Prostate gland (tissue), 2 donors: ENCODE data around the gene PLCB2. TPM values are rescaled to one million over a fixed set of nuclear protein-coding genes. Genes with fewer than 3 reads are reported as not detected.

ENCODE experiments used
- DNase-seq: peaks from one replicate; pipeline ENCODE4 v3.0.0-alpha.2; 2019; ENCODE audit warnings: low spot score
- H3K27ac ChIP-seq, 2 donors: fragments of 200-600 bp; sonication (generic); 2 replicates each; pipeline ENCODE4 v1.5.1; 2017 to 2019
- H3K27me3 ChIP-seq: fragments of 200-600 bp; sonication (generic); replicated peaks from 2 replicates; pipeline ENCODE4 v1.5.1; 2019; ENCODE audit not compliant: insufficient read depth
- H3K36me3 ChIP-seq, 2 donors: fragments of 200-600 bp; sonication (generic); 1 replicate in 1 of 2; 2 replicates in 1 of 2; pipeline versions ENCODE4 v1.5.1 to v1.8.1; 2017 to 2019
- H3K4me1 ChIP-seq: fragments of 200-600 bp; sonication (generic); replicated peaks from 2 replicates; pipeline ENCODE4 v1.5.1; 2019
- H3K4me3 ChIP-seq, 2 donors: fragments of 200-600 bp; sonication (generic); 2 replicates each; pipeline ENCODE4 v1.5.1; 2017 to 2019
- H3K9me3 ChIP-seq: fragments of 200-600 bp; sonication (generic); 2 replicates; pipeline ENCODE4 v1.5.1; 2017
- POLR2A ChIP-seq: fragments of 450-650 bp; IDR thresholded peaks from one replicate; pipeline ENCODE4 v1.6.1; 2016; ENCODE audit warnings: antibody characterized with exemption, mild to moderate bottlenecking
- POLR2AphosphoS5 ChIP-seq: sonication (generic); formaldehyde crosslinking; IDR thresholded peaks from one replicate; pipeline ENCODE4 v1.6.1; 2017; ENCODE audit warnings: antibody characterized with exemption
- WGBS: methylation state at CpG from one replicate; pipeline ENCODE4 v1.1.5; 2018; 5-methylcytosine and 5-hydroxymethylcytosine counted together
- intact Hi-C: fragments of 100-400 bp; cut with DNase I; formaldehyde crosslinking; loops from one replicate; pipeline ENCODE4 v1.14.2; 2022
- total RNA-seq, 2 donors: library from RNA; depleted of rRNA; stranded (reverse); fragments of >200 nt; gene quantifications; one replicate each; pipeline ENCODE4 v1.1.0, GENCODE V29; 2016
- TF ChIP-seq, protein P1 (sequence below), 4 experiments: fragments of 200-600 bp in 2 of 4; fragments of 450-650 bp in 2 of 4; sonication (generic) in 2 of 4; IDR thresholded peaks; 1 replicate in 3 of 4; 2 replicates in 1 of 4; pipeline ENCODE4 v1.5.1; 2016 to 2019; ENCODE audit warnings: antibody characterized with exemption in 4 of 4, mild to moderate bottlenecking in 2 of 4, moderate library complexity in 2 of 4

The PLCB2 gene, protein sequence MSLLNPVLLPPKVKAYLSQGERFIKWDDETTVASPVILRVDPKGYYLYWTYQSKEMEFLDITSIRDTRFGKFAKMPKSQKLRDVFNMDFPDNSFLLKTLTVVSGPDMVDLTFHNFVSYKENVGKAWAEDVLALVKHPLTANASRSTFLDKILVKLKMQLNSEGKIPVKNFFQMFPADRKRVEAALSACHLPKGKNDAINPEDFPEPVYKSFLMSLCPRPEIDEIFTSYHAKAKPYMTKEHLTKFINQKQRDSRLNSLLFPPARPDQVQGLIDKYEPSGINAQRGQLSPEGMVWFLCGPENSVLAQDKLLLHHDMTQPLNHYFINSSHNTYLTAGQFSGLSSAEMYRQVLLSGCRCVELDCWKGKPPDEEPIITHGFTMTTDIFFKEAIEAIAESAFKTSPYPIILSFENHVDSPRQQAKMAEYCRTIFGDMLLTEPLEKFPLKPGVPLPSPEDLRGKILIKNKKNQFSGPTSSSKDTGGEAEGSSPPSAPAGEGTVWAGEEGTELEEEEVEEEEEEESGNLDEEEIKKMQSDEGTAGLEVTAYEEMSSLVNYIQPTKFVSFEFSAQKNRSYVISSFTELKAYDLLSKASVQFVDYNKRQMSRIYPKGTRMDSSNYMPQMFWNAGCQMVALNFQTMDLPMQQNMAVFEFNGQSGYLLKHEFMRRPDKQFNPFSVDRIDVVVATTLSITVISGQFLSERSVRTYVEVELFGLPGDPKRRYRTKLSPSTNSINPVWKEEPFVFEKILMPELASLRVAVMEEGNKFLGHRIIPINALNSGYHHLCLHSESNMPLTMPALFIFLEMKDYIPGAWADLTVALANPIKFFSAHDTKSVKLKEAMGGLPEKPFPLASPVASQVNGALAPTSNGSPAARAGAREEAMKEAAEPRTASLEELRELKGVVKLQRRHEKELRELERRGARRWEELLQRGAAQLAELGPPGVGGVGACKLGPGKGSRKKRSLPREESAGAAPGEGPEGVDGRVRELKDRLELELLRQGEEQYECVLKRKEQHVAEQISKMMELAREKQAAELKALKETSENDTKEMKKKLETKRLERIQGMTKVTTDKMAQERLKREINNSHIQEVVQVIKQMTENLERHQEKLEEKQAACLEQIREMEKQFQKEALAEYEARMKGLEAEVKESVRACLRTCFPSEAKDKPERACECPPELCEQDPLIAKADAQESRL
- 10 to 100 TPM in 1 of 2 donors, 1 to 10 TPM in 1; 1.5 to 13.0 TPM for total RNA-seq

DNA sequence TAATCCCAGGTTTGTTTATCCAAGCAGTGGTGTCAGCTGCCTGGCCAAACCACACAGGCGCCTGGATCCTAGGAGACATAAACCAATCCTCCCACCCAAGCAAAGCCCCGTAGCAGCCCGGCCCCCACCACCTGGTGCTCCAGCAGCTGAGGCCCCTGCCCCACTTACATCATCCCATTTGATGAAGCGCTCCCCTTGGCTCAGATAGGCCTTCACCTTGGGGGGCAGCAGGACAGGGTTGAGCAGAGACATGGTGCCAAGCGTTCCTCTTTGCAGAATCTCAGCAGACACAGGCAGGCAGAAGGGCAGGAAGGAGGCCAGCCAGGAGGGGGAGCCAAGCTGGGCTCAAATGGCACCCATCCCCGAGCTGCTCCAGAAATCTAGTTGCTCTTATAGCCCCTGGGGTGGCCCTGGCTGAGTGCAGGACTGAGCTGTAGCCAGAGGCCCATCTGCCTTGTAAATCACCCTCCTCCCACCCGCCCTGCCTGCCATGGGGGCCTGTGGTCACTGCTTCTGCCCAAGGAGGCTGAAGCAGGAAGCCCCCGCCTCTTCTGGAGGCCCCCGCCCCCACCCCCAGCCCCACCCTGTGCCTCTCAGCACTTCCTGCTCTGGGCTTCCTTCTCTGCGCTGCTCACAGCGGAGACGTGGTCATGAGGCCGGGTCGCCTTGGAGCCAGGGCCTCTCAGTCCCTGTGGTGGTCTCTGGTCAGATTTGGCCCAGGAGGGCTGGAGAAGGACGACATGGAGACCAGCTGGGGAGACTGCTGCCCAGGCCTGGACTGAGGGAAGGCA is at the start of gene PLCB2:
Gene PLCB2, minus strand, starts transcription at position 515 of the 791 bp plus-strand sequence. Its CDS starts 263 bp downstream, at position 252.
- 55% methylated on average over 10 of the region's 15 CpGs for WGBS
- intact Hi-C loops: no loop called here
- DNase-seq: no peak
- TF ChIP-seq POLR2A (no peak), POLR2AphosphoS5 (no peak)
- TF ChIP-seq, protein P1, sequence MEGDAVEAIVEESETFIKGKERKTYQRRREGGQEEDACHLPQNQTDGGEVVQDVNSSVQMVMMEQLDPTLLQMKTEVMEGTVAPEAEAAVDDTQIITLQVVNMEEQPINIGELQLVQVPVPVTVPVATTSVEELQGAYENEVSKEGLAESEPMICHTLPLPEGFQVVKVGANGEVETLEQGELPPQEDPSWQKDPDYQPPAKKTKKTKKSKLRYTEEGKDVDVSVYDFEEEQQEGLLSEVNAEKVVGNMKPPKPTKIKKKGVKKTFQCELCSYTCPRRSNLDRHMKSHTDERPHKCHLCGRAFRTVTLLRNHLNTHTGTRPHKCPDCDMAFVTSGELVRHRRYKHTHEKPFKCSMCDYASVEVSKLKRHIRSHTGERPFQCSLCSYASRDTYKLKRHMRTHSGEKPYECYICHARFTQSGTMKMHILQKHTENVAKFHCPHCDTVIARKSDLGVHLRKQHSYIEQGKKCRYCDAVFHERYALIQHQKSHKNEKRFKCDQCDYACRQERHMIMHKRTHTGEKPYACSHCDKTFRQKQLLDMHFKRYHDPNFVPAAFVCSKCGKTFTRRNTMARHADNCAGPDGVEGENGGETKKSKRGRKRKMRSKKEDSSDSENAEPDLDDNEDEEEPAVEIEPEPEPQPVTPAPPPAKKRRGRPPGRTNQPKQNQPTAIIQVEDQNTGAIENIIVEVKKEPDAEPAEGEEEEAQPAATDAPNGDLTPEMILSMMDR (IDR thresholded peaks at IDR 0.05): no peak
- Histone ChIP-seq H3K36me3 (no peaks in the 10 kb centered on the region), H3K4me3 (peak within 1 kb of the TSS in 1 of 2 donors; percentile 2), H3K27me3 (no peaks in the 10 kb centered on the region), H3K4me1 (no peaks in the 10 kb centered on the region), H3K9me3 (no peaks in the 10 kb centered on the region), H3K27ac (no peak within 1 kb of the TSS)

DNA sequence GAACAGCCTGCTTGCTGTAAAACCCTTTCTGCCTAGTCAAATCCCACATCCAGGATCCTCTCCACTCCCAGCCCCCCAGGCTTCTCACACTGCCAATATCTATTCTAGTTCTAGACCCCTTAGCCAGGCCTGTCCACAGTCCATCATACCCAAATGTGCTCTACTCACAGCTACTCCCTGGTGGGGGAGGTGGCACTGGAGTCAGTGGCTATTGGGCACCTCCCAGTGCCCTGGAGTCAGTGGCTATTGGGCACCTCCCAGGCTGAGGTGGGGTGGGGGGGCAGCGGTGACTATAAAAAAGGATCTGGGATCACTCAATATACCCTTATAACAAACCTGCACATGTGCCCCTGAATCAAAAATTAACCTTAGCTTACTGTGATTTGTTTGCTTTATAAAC is 49.5 kb upstream of the PLCB2 start:
- TF ChIP-seq POLR2AphosphoS5 (no peak), POLR2A (no peak)
- TF ChIP-seq, protein P1 (IDR thresholded peaks at IDR 0.05): no peak
- WGBS: 67% methylated on average over 1 of the region's 1 CpG
- H3K4me3 ChIP-seq: no peak overlapping the region

DNA sequence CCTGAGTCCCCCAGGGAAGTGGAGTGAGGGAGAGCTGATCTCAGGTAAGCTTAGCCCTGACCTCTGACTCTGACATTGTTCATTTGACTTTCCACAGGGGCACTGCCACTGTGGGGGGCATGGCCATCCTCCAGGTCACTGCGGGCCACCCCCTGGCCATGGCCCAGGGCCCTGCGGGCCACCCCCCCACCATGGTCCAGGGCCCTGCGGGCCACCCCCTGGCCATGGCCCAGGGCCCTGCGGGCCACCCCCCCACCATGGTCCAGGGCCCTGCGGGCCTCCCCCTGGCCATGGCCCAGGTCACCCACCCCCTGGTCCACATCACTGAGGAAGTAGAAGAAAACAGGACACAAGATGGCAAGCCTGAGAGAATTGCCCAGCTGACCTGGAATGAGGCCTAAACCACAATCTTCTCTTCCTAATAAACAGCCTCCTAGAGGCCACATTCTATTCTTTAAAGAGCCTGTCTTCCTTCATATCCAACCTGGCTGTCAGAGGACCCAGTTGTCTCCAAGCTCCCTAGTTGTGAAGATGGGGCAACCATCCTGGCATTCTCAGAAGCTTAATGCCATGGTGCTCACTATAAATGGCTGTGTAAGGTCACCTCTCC is 48.3 kb upstream of the PLCB2 start:
- intact Hi-C loops: loop anchor here (5.0 kb wide), 1 partner anchor 34 kb away; the partner anchor contains the start of gene INAFM2
- no peaks in the 10 kb centered on the region for H3K36me3 ChIP-seq
- no peaks in the 10 kb centered on the region for H3K27me3 ChIP-seq
- H3K4me1 ChIP-seq: peaks cover 4% of the 10 kb centered on the region
- H3K9me3 ChIP-seq: no peaks in the 10 kb centered on the region
- TF ChIP-seq POLR2A: no peak
- no peak overlapping the region for H3K27ac ChIP-seq
- no peak overlapping the region for H3K4me3 ChIP-seq
- WGBS: 97% methylated on average over 4 of the region's 5 CpGs
- no peak for DNase-seq

More for the DNA sequence above, 49.5 kb upstream of the PLCB2 start:
- no peaks in the 10 kb centered on the region for H3K27me3 ChIP-seq
- intact Hi-C loops: loop anchor here (5.0 kb wide), 1 partner anchor 35 kb away; the partner anchor contains the start of gene INAFM2
- no peak for DNase-seq
- peaks cover 4% of the 10 kb centered on the region for H3K4me1 ChIP-seq
- H3K36me3 ChIP-seq: no peaks in the 10 kb centered on the region
- no peaks in the 10 kb centered on the region for H3K9me3 ChIP-seq
- H3K27ac ChIP-seq: no peak overlapping the region

DNA sequence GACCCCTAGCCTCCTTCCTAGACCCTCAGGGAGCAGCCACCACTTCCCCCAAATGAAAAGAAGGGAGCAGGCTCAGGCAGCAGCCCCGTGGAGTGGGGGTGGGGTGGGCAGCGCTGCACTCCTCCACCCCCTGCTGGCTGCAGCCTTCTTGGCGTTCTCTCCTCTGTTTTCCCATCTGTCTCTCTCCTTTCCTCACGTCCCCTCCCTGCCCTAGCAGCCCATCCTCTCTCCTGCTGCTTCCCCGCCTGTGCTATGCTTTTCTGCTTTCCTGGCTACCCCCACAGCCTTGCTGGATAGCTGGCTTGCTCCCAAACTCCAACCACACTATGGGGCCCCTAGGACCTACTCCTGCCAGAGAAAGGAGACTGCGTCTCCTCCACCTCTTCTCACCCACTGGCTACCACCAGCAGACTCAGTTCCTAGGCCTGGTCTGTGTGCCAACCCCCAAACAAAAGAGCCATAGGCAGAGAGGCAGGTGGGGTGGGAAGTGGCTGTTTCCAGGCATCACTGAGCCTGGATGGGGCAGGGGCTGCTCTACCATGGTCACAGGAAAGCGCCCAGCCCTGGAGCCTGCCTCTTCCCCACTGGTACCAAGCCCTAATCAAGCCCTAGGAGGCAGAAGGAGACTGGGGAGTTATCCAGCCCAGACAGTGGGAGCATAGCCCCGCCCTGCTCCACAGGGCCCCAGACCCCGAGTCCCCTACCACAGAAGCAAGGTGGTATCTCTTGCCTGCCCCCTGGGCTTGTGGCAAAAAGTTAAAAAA is 46.9 kb upstream of the PLCB2 start:
- no peaks in the 10 kb centered on the region for H3K9me3 ChIP-seq
- intact Hi-C loops: loop anchor here (5.0 kb wide), 1 partner anchor 32 kb away; the partner anchor contains the start of gene INAFM2
- no peak overlapping the region for H3K27ac ChIP-seq
- TF ChIP-seq, protein P1 (IDR thresholded peaks at IDR 0.05): peak in 2 of 4 experiments; percentile 16 to 35
- TF ChIP-seq POLR2A (no peak), POLR2AphosphoS5 (no peak)
- DNase-seq: no peak
- H3K4me1 ChIP-seq: peaks cover 4% of the 10 kb centered on the region
- H3K4me3 ChIP-seq: no peak overlapping the region
- WGBS: 40% methylated on average over 9 of the region's 9 CpGs
- H3K36me3 ChIP-seq: no peaks in the 10 kb centered on the region
- no peaks in the 10 kb centered on the region for H3K27me3 ChIP-seq
